K562 (cell line): Measurements from ENCODE around the gene PPP4R1. TPM values are rescaled to one million over a fixed set of nuclear protein-coding genes. Genes with fewer than 3 reads are reported as not detected.
A peak's percentile ranks its signal among the peaks of the same experiment; 100 is the strongest.

Source experiments
- ASH1L ChIP-seq: fragments of 450-650 bp; IDR thresholded peaks from 2 replicates; pipeline ENCODE4 v1.6.1; 2018; ENCODE audit warnings: borderline replicate concordance, mild to moderate bottlenecking, low read depth; ENCODE audit not compliant: partially characterized antibody
- ATF1 ChIP-seq, 2 experiments: fragments of 450-650 bp in 1 of 2; IDR thresholded peaks; 2 replicates each; pipeline ENCODE4 v1.6.1; 2016; ENCODE audit warnings: missing compliant biosample characterization in 1 of 2, missing genetic modification characterization in 1 of 2
- BRCA1 ChIP-seq, 2 experiments: fragments of 450-650 bp in 1 of 2; sonication (generic) in 1 of 2; formaldehyde crosslinking in 1 of 2; IDR thresholded peaks; 2 replicates each; pipeline versions ENCODE4 v1.5.0 to v1.6.1; 2017 to 2020; ENCODE audit warnings: mild to moderate bottlenecking in 1 of 2, missing genetic modification reagents in 1 of 2
- CBX5 ChIP-seq: IDR thresholded peaks from 2 replicates; pipeline ENCODE4 v1.6.1; 2014; ENCODE audit warnings: low read depth, borderline replicate concordance
- E2F3 ChIP-seq: fragments of 250-450 bp; sonication (Bioruptor Pico); IDR thresholded peaks from 2 replicates; pipeline ENCODE4 v1.4.0; 2020; ENCODE audit warnings: mild to moderate bottlenecking
- FOXA3 ChIP-seq, 2 experiments: fragments of 450-650 bp in 1 of 2; sonication (generic) in 1 of 2; formaldehyde crosslinking; IDR thresholded peaks in 1 of 2; conservative IDR thresholded peaks in 1 of 2; 2 replicates each; pipeline versions ENCODE4 v1.4.0 to v1.8.0; 2020 to 2022; ENCODE audit warnings: mild to moderate bottlenecking in 2 of 2, missing genetic modification reagents in 1 of 2
- FOXO4 ChIP-seq: fragments of 450-650 bp; formaldehyde crosslinking; IDR thresholded peaks from 2 replicates; pipeline ENCODE4 v1.4.0; 2020; ENCODE audit warnings: mild to moderate bottlenecking, moderate library complexity
- ILF3 ChIP-seq: fragments of 450-650 bp; IDR thresholded peaks from 2 replicates; pipeline ENCODE4 v1.6.1; 2018; ENCODE audit warnings: antibody characterized with exemption, mild to moderate bottlenecking, moderate library complexity, borderline replicate concordance
- MAX ChIP-seq: sonication (generic); formaldehyde crosslinking; IDR thresholded peaks from 2 replicates; pipeline ENCODE4 v1.9.0; 2022; ENCODE audit warnings: mild to moderate bottlenecking, missing genetic modification reagents
- POLR2G ChIP-seq: fragments of 200-400 bp; formaldehyde crosslinking; IDR thresholded peaks from 2 replicates; pipeline ENCODE4 v1.6.1; 2017; ENCODE audit warnings: low read depth, mild to moderate bottlenecking, antibody characterized with exemption, low read length, moderate library complexity
- RBBP5 ChIP-seq: fragments of 200-600 bp; sonication (generic); IDR thresholded peaks from 2 replicates; pipeline ENCODE4 v1.6.1; 2012; ENCODE audit warnings: borderline replicate concordance, mild to moderate bottlenecking, low read length, control low read depth, inconsistent platforms; ENCODE audit not compliant: insufficient read depth, poor library complexity, severe bottlenecking
- SREBF2 ChIP-seq: sonication (generic); formaldehyde crosslinking; IDR thresholded peaks from 2 replicates; pipeline ENCODE4 v1.4.0; 2020; ENCODE audit warnings: mild to moderate bottlenecking, missing genetic modification reagents
- TAF1 ChIP-seq: IDR thresholded peaks from 2 replicates; pipeline ENCODE4 v1.6.1; 2011; ENCODE audit warnings: mild to moderate bottlenecking, low read length, moderate library complexity; ENCODE audit not compliant: insufficient read depth, control insufficient read depth, severe bottlenecking; ENCODE audit errors: extremely low read depth
- ZNF57 ChIP-seq: fragments of 450-650 bp; formaldehyde crosslinking; IDR thresholded peaks from 2 replicates; pipeline ENCODE4 v1.4.0; 2020; ENCODE audit warnings: mild to moderate bottlenecking, moderate library complexity
- ZNF785 ChIP-seq: fragments of 250-450 bp; sonication (Bioruptor Pico); IDR thresholded peaks from 2 replicates; pipeline ENCODE4 v1.4.0; 2020; ENCODE audit warnings: mild to moderate bottlenecking
- polyA plus RNA-seq, 8 experiments: library from polyadenylated mRNA; depleted of rRNA in 4 of 8; stranded (reverse) in 5 of 8; unstranded in 3 of 8; fragments of >200 nt; fragmentation: Nextera tagmentation in 2 of 8; fragmentation: Illumina TruSeq in 1 of 8; extraction: Ambion mirVana in 2 of 8; extraction: Trizol in 1 of 8; gene quantifications; 2 replicates each; pipeline versions ENCODE4 v1.2.1 to v1.2.3, GENCODE V29; 2011 to 2014; ENCODE audit warnings: inconsistent platforms in 1 of 8, missing spikeins in 1 of 8
- total RNA-seq, 7 experiments: library from RNA; depleted of rRNA in 6 of 7; stranded (reverse); fragments of >200 nt in 6 of 7; fragmentation: Illumina TruSeq in 2 of 7; extraction: Trizol in 2 of 7; gene quantifications; 2 replicates each; pipeline versions ENCODE4 v1.2.1 to v1.2.3, GENCODE V29; 2011 to 2021; ENCODE audit warnings: low replicate concordance in 1 of 7
- TF ChIP-seq, protein P1 (sequence below), 2 experiments: fragments of 450-650 bp; IDR thresholded peaks; 2 replicates each; pipeline ENCODE4 v1.6.1; 2016; ENCODE audit warnings: mild to moderate bottlenecking in 2 of 2, borderline replicate concordance in 1 of 2, low read depth in 1 of 2, moderate library complexity in 1 of 2

Gene PPP4R1
- total and polyA plus RNA-seq, 9 of the 15 experiments (the other 6 are each of a cell fraction or from before 2014, with no cell fraction given) = 23.5 to 136 (median 84.5) TPM

DNA sequence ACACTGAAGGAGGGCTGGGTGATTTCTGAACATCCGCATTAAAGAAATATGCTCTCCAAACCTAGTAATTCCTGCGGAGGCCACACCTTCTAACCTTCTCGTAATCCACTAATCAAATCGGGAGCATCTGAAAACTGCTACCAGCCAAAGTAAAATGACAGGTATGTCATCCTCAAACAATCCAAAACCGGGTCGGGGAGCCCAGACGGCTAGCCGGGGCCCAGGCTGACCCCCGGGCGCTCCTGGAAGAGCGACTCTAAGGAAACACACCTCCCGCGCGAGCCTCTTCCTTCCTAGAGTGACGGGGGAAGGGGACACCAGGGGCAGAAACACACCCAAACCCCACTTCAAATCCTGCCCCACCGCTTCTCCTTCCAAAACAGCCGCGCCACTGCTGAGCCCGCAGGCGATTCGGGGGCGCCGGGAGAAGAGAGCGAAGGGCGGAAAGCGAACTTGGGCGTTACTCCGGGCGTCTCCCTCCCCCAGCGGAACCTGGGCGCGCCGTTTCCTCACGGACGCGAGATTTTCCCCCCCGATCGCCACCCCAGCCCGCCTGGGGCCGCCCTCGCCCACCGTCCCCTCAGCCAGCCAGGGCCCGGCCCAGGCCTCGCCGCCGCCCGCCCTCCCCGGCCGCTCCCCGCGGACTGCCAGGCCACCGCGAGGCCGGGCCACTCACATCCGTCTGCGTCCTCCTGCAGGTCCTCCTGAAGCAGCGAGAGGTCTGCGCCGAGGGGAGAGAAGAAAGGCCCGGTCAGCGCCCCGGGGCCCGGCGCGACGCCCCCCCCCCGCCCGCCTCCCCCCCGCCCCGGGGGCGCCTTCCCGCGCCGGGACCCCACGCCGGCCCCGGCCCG, 584 bp downstream of the PPP4R1 start (continued):
- TF ChIP-seq, protein P1, sequence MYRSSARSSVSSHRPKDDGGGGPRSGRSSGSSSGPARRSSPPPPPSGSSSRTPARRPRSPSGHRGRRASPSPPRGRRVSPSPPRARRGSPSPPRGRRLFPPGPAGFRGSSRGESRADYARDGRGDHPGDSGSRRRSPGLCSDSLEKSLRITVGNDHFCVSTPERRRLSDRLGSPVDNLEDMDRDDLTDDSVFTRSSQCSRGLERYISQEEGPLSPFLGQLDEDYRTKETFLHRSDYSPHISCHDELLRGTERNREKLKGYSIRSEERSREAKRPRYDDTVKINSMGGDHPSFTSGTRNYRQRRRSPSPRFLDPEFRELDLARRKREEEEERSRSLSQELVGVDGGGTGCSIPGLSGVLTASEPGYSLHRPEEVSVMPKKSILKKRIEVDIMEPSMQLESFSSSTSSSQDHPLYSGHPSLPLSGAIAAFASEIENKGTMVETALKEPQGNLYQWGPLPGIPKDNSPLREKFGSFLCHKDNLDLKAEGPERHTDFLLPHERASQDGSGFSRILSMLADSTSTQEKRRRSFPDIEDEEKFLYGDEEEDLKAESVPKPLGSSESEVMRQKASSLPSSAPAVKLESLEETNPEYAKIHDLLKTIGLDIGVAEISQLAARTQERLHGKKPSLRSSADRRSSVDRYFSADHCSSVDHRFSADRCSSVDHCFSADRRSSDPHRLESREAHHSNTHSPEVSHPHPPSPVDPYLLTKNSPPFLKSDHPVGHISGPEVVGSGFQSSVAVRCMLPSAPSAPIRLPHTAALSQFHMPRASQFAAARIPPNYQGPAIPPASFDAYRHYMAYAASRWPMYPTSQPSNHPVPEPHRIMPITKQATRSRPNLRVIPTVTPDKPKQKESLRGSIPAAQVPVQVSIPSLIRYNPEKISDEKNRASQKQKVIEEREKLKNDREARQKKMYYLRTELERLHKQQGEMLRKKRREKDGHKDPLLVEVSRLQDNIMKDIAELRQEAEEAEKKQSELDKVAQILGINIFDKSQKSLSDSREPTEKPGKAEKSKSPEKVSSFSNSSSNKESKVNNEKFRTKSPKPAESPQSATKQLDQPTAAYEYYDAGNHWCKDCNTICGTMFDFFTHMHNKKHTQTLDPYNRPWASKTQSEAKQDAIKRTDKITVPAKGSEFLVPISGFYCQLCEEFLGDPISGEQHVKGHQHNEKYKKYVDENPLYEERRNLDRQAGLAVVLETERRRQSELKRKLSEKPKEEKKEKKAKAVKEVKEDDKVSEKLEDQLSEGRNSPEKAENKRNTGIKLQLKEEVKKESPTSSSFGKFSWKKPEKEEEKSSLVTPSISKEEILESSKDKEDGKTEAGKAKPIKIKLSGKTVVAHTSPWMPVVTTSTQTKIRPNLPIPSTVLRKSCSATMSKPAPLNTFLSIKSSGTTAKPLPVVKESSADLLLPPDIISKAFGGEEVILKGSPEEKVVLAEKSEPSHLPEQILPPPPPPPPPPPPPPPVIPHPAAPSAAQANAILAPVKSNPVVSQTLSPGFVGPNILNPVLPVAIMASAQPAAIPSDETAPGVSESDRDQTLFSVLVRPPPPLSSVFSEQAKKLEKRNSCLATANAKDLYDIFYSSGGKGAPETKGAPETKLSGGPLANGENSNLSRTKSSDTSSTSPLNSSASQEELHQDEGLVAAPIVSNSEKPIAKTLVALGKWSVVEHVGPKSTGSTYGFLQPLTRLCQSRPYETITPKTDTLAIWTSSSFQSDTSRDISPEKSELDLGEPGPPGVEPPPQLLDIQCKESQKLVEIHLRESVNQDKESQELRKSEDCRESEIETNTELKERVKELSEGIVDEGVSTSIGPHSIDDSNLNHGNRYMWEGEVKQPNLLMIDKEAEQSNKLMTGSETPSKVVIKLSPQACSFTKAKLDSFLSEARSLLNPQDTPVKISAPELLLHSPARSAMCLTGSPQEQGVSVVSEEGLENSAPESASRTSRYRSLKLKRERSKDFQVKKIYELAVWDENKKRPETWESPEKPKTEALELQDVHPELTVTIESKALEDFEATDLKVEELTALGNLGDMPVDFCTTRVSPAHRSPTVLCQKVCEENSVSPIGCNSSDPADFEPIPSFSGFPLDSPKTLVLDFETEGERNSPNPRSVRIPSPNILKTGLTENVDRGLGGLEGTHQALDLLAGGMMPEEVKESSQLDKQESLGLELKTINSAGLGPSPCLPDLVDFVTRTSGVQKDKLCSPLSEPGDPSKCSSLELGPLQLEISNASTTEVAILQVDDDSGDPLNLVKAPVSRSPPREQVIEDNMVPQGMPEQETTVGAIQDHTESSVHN (IDR thresholded peaks at IDR 0.05; ENCODE audit: borderline replicate concordance in 1 of 2, low read depth in 1 of 2) = no peak
- peak; percentile 85 for TF ChIP-seq POLR2G
- no peak for TF ChIP-seq E2F3 (CRISPR knock-in tag)
- no peak for TF ChIP-seq ZNF785
- peak; percentile 97 for TF ChIP-seq RBBP5
- TF ChIP-seq ZNF57 (CRISPR knock-in tag) = no peak
- no peak for TF ChIP-seq ASH1L
- TF ChIP-seq MAX (CRISPR knock-in tag) = no peak
- TF ChIP-seq BRCA1 (IDR thresholded peaks at IDR 0.05) = no peak
- no peak for TF ChIP-seq BRCA1 (CRISPR knock-in tag; IDR thresholded peaks at IDR 0.05)
- TF ChIP-seq CBX5 = no peak
- TF ChIP-seq TAF1 = peak; percentile 69
- TF ChIP-seq SREBF2 (CRISPR knock-in tag) = no peak
- no peak for TF ChIP-seq FOXA3 (CRISPR knock-in tag; conservative IDR thresholded peaks at IDR 0.05 in 1 of 2, IDR thresholded peaks at IDR 0.05 in 1 of 2)
- TF ChIP-seq ATF1 (CRISPR knock-in tag; IDR thresholded peaks at IDR 0.05) = no peak
- TF ChIP-seq ATF1 (tag; IDR thresholded peaks at IDR 0.05) = 0 out of 2 replicates have a peak, but pooled peaks have one; percentile 17
- no peak for TF ChIP-seq FOXO4 (CRISPR knock-in tag)
- no peak for TF ChIP-seq ILF3
